SKM-1 treated with dmso at 0.1 percent for 144 hours (cell line): Measurements from ENCODE around the gene AGAP1.

ENCODE experiments used
- DNase-seq: peaks from one replicate; lab custom pipeline; 2025; ENCODE audit not compliant: unreplicated experiment; lab: John Stamatoyannopoulos, UW

Gene AGAP1

DNA sequence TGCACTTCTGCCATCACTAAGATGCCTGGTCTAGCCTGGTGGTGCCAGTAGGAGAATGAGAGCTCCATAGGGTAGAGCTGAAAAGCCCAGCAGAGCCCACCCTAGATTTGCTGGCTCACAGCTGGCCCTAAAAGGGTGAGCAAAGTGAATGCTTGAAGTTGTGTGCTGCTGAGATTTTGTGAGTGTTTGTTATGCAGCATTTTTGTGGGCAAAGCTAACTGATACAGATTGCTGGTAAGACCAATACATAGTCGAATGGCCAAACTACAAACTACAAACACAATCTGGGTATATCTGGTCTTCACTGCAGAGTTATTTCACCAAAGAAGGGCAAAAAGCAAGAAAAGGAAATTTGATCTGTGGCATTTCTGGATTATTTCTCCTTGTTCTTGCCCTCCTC, 7.1 kb upstream of the AGAP1 start:
- no peak for DNase-seq

- no peak for DNase-seq
Measured at GRCh38 chr2:235489897-235490296, 3.9 kb upstream of the AGAP1 start.

- DNase-seq = no peak
Measured at GRCh38 chr2:235492850-235493344, 946 bp upstream of the AGAP1 start.

DNA sequence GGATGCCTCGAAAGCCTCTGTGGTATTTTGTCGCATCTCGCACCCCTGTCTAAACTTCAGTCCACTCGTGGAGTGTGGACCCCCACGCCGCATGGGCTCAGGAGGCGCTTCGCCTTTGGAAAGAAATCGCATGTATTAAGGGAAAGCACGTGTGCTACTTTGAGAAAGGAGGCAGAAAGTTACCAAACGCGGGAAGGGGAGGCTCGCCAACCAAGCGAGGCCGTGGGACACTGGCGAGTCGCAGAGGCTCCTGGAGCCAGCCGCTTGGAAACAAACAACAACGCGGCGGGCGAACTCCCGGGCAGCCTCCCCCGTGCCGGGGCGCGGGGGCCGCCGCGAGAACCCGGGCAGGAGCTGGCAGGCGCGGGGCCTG, 455 bp upstream of the AGAP1 start:
- no peak for DNase-seq

- DNase-seq = no peak
Measured at GRCh38 chr2:235494716-235495372, 1.0 kb downstream of the AGAP1 start.

- peak; percentile 30 for DNase-seq
Measured at GRCh38 chr2:235495373-235496238, 1.8 kb downstream of the AGAP1 start.

DNA sequence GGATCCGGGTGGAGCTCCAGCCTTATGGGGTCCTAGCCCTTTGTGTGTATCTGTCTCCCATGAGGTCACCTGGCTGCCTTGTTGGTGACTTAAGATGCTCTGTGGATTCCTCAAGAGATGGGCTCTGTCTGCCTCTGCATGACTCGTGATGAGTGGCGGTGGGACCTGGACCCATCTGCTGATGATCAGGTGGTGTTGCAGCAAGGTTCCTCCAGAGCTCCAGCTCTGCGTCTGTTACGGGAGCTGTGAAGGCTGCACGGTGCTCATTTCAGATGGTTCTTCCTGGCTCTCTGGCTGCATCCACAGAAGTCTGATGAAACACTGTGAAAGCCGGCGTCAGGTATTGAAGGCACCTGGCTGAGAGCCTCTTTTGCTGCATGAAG, 2.4 kb downstream of the AGAP1 start:
- DNase-seq = no peak

DNA sequence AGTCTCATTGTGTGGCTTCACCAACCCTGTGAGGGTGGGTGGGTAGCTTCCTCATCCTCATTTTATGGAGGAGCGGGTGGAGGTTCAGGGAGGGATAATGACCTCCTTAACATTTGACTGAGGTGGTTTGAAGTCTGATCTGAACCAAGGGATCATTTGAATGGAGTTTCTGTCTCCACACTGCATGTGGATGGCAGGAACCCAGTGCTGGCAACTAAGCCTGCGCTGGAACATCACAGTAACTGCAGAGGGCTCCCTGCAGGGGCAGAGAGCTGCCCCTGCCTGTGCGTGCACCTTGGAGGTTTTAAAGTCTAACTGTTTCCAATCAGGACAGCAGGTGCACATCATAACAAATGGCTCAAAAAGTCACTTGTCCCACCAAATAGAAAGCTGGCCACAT, 3.3 kb downstream of the AGAP1 start:
- DNase-seq = no peak

DNA sequence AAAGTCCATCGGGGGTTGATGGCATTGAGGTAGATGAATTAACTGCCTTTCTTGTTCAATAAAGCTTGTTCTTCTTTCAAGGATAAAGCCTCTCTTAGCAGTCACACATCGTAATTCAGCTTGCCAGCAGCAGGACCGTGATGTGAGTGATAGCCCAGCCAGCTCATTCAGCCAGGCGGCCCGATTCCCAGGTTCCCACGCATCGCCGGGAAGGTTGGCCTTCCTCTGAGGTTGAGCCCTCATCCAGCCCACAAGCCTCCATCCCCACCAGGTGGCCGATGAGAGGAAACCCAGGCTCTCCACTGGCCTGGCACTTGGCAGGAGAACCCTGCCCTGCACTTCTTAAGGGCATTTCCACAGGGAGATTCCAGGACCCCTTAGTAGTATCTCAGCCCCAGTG, 4.7 kb downstream of the AGAP1 start:
- no peak for DNase-seq

DNA sequence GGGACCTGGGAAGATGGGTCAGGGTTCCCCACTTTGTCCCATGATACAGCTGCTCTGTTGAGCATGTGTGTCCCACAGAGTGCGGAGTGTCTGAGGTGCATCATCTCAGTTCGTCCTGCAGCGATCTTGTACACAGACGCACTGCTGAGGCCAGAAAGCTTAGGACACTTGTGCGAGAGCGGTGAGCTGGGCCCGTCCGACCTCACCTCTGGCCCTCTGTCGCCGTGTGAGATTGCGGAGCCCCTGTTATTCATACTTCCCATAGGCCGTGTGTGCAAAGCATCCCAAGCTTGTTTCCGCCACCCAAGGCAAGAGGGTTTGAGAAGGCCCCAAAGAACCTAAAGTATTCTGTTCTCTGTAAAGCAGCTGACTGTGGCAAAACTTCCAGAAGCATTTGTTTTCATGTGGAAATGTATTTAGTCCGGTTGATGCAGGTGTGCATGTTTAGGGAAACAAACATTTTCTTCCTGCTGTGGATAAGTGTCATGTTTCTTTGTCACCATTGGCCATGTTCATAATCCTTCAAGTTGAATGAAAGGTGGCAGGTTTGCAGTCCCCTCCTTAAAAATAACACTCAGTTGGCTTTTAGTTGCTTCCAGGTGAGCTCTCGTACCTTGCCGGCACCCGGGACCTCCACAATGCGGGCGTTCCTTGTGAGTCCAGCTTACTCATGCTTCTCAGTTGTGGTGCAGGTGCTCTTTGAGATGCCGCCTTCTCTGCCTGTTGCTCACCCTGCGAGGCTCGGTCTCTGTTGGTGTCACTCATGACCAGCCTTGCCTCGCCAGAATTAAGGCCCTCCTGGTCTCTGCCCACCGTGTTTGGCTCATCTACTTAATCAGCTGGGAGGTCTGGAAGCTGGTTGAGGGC, 5.3 kb downstream of the AGAP1 start:
- DNase-seq = no peak

DNA sequence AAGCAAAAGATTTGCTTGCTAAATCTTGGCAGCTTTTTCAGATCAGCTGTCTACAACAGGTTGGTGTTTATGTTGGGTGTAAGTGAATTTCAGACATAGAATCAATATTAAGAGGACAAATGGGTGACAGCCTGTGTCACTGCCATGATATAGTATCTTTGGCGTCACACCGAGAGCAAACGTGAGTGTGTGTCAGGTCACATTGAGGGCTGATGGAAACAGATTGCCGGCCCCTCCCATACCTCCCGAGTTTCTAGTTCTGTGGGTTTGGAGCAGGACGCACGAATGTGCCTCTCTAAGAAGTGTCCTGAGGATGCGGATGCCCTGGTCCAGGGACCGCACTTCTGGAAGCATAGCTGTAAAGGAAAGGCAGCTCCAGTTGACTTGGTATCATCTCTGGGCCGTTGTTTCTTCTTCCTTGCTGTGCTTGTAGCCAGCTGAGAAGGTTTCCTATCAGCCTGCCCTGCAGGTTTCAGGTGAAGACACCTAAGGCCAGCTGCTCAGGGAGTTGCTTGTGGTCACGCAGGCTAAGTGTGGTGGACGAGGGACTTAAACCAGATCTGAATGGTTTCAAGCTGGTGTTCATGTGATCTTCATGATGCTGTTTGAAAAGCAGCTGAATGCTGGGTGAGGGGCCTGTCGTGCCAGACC, 6.4 kb downstream of the AGAP1 start:
- DNase-seq = no peak

DNA sequence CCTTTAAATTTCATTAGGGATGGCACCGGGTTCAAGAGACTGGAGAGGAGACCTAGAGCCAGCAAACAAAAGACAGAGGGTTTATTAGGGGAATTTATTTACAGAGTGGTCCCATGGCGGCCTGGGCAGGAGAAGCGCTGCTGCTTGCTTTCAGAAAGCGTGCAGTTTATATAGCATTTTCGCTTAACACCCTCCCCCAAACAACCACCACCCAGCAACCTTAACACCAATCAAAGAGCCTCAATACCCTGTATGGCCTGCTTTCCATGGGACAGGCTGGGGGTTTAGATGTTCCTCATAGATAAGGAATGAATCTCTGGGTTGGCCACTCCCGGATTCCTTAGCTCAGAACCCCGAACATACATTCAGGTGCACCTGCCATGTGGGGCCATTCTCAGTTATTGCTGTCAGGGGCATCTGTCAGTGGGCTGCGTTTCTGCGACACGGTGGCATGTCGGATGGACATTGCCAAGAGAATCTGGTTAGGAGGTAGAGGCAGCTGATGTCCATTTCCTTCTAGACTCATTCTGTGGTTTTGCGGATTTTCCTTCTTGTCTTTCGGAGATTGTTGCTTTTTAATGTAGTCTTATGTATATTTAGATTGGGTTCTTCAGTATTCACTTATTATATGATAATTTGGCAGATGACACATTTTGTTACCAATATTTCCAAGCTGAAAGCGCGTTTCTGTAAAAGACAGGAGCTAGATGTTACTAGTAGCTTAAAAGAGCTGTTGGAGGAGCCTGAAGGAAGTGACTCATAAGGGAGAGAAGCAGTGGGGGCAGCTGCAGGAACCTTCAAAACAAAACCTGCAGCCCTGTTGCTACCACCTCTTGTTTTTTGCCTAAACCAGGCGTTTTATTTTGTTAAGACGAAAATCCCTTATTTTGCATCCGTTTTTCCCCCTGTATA, 7.2 kb downstream of the AGAP1 start:
- DNase-seq = peak; percentile 44

DNA sequence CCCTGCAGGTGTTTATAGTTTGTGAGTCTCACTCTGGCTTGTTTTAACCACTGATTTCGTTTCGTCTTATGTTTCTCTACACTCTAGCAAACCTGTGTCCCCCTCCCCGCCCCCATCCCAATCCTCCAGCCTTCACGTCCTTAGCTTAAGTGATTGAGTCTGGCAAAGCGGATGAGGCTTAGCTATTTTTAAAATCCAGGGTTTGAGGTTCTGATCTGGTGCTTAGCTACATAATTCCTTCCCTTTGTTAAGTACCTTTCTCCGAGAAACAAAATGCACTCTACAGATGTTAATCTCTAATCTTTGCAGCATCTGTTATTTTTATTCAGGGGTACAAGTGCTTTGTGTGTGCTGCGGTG, 7.8 kb downstream of the AGAP1 start:
- DNase-seq = no peak

GRCh38 chr2:235502336-235502735, 8.5 kb downstream of the AGAP1 start:
- DNase-seq = no peak

DNA sequence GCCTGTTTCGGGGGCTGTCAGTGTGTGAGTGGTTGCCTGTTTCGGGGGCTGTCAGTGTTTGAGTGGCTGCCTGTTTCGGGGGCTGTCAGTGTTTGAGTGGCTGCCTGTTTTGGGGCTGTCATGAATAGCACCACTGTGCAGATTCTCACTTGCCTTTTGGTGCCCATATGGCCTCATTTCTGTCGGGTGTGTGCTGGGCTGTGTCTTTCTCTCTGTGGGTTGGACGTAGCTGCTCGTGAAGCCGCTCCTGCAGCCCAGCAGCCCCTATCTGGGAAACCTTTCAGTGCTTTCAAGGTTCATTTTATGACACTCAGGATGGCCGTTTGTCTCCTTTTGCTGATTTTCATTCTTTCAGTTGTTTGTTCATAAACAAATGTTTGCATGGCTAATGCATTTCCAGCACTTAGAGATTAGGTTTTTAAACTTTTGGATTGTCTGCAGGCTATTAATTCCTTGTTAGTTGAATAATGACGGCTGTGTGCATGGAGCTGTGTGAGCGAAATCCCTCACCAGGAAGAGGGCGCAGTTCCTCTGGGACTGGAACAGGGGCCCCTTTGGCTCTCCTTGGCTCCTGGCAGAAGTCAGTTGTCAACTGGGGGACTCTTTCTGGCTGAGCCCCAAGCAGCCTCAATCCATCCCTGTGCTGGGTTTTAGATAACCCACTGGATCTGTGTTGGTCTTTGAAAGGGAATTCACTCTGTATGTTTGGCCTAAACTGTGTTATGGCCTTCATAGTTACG, 10.8 kb downstream of the AGAP1 start:
- no peak for DNase-seq

- no peak for DNase-seq
Measured at GRCh38 chr2:235505181-235505741, 11.4 kb downstream of the AGAP1 start.

DNA sequence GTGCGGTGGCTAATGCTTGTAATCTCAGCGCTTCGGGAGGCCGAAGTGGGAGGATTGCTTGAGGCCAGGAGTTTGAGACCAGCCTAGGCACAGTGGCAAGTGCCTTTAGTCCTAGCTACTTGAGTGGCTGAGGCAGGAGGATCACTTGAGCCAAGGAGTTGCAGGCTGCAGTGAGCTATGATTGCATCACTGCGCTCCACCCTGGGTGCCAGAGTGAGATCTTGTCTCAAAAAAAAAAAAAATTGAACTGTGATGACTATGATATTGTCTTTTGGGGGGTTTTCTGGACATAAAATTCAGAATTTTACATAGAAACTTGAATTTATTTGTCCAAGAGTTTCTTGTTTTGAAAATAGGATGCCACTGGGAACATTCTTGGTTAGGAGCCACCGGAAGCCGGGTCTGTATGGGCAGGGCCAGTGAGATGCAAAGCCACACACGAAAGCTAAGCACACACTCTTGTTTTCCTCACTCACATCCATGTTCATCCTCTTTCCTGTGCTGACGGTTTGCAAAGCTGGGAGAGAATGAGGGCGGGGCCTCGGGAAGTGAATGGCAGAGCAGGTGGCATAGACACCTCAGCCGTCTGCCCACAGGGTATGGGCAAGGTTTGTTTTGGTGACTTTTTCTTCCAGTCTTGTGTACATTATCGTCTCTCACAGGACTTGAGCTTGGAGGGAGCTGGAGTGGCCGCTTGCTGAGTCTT, 12.6 kb downstream of the AGAP1 start:
- DNase-seq = no peak

GRCh38 chr2:235506997-235507615, 13.3 kb downstream of the AGAP1 start:
- DNase-seq = no peak
